HG03457 (cell line): ENCODE data around the gene LRRC42.

Source experiments
- ATAC-seq: cut with Tn5 transposase; IDR thresholded peaks from one replicate; pipeline ENCODE4 v1.9.1; 2021; ENCODE audit warnings: moderate number of reproducible peaks; ENCODE audit not compliant: unreplicated experiment

The LRRC42 gene

GRCh38 chr1:53946252-53947171, at the start of gene LRRC42:
LRRC42 (plus strand) TSS chr1:53946350; CDS start chr1:53952000, 5,650 bp downstream.
- ATAC-seq, result peak; percentile 44

- no peak for ATAC-seq
These were observed 49.4 kb upstream of the LRRC42 start for GRCh38 chr1:53896635-53897229.

- ATAC-seq, result no peak
These were observed 46.9 kb upstream of the LRRC42 start for GRCh38 chr1:53899206-53899628.

GRCh38 chr1:53899708-53900107, 46.4 kb upstream of the LRRC42 start:
- ATAC-seq, result no peak

- ATAC-seq, result no peak
These were observed 43.7 kb upstream of the LRRC42 start for GRCh38 chr1:53902235-53903138.

GRCh38 chr1:53905509-53905908, 40.6 kb upstream of the LRRC42 start:
- no peak for ATAC-seq

- ATAC-seq, result no peak
These were observed 40.0 kb upstream of the LRRC42 start for GRCh38 chr1:53906121-53906520.

- no peak for ATAC-seq
These were observed 36.2 kb upstream of the LRRC42 start for GRCh38 chr1:53909946-53910345.

- ATAC-seq, result no peak
These were observed 34.7 kb upstream of the LRRC42 start for GRCh38 chr1:53911442-53911841.

- ATAC-seq, result no peak
These were observed 32.7 kb upstream of the LRRC42 start for GRCh38 chr1:53913352-53914033.

GRCh38 chr1:53918343-53918742, 27.8 kb upstream of the LRRC42 start:
- no peak for ATAC-seq

- no peak for ATAC-seq
These were observed 26.5 kb upstream of the LRRC42 start for GRCh38 chr1:53919675-53920066.

- ATAC-seq, result no peak
These were observed 18.7 kb upstream of the LRRC42 start for GRCh38 chr1:53927376-53927881.

GRCh38 chr1:53929246-53929960, 16.7 kb upstream of the LRRC42 start:
- ATAC-seq, result no peak

GRCh38 chr1:53930932-53931331, 15.2 kb upstream of the LRRC42 start:
- no peak for ATAC-seq

- no peak for ATAC-seq
These were observed 14.6 kb upstream of the LRRC42 start for GRCh38 chr1:53931523-53931922.

- no peak for ATAC-seq
These were observed 11.9 kb upstream of the LRRC42 start for GRCh38 chr1:53934170-53934765.

- no peak for ATAC-seq
These were observed 9.7 kb upstream of the LRRC42 start for GRCh38 chr1:53936430-53936829.

- ATAC-seq, result no peak
These were observed 7.9 kb upstream of the LRRC42 start for GRCh38 chr1:53938136-53938830.
